ENCODE measurements around the gene ZNF587.
"Not testable (repeated sequence)": the region's sequence is repeated elsewhere in the genome, so short reads cannot be mapped to it uniquely, and the experiment has no call there.

Gene ZNF587

GRCh38 chr19:57825511-57825910 is 24.1 kb upstream of the ZNF587 start:
- no peak overlapping the region for H3K27ac ChIP-seq
- no peak overlapping the region for H3K4me2 ChIP-seq
- TF ChIP-seq Cebpa-rat (IDR thresholded peaks at IDR 0.05), result no peak
- peaks cover 87% of the 10 kb centered on the region for H4K20me1 ChIP-seq
- H3K36me3 ChIP-seq, result peaks cover 88% of the 10 kb centered on the region
- peaks cover 7% of the 10 kb centered on the region for H3K4me1 ChIP-seq
- H3K4me3 ChIP-seq, result no peak overlapping the region
- no peak overlapping the region for H3K9ac ChIP-seq
- peaks cover 12% of the 10 kb centered on the region; the same call in 1 of the 2 replicates for H3K9me3 ChIP-seq
- no peaks in the 10 kb centered on the region for H3K27me3 ChIP-seq

GRCh38 chr19:57829316-57829715 is 20.3 kb upstream of the ZNF587 start:
- no peak for TF ChIP-seq Cebpa-rat (IDR thresholded peaks at IDR 0.05)
- Histone ChIP-seq H3K27me3 (no peaks in the 10 kb centered on the region), H3K27ac (no peak overlapping the region), H4K20me1 (peaks cover 78% of the 10 kb centered on the region), H3K4me2 (no peak overlapping the region), H3K9ac (no peak overlapping the region), H3K4me3 (no peak overlapping the region), H3K4me1 (no peaks in the 10 kb centered on the region), H3K9me3 (peaks cover 12% of the 10 kb centered on the region; the same call in 1 of the 2 replicates), H3K36me3 (peaks cover 81% of the 10 kb centered on the region)

- Histone ChIP-seq H3K4me2 (no peak within 1 kb of the TSS), H3K27me3 (no peaks in the 10 kb centered on the region), H3K4me1 (no peaks in the 10 kb centered on the region), H3K36me3 (peaks cover 73% of the 10 kb centered on the region), H3K27ac (no peak within 1 kb of the TSS), H3K4me3 (no peak within 1 kb of the TSS), H3K9ac (no peak within 1 kb of the TSS), H4K20me1 (peaks cover 69% of the 10 kb centered on the region), H3K9me3 (peaks cover 12% of the 10 kb centered on the region; the same call in 1 of the 2 replicates)
- TF ChIP-seq Cebpa-rat (IDR thresholded peaks at IDR 0.05), result no peak
Observed at GRCh38 chr19:57830071-57830602, 19.5 kb upstream of the ZNF587 start, which contains the start of gene ZNF587B. Gene ZNF587B, plus strand, starts transcription at chr19:57830299. Its CDS starts 230 bp downstream, at chr19:57830529.

GRCh38 chr19:57836991-57837390 is 12.7 kb upstream of the ZNF587 start:
- H3K9ac ChIP-seq, H3K27me3 ChIP-seq, H3K4me3 ChIP-seq, H3K9me3 ChIP-seq, H3K4me1 ChIP-seq, H3K27ac ChIP-seq: not testable (repeated sequence)
- peaks cover 60% of the 10 kb centered on the region for H4K20me1 ChIP-seq
- H3K4me2 ChIP-seq, result peak overlapping the region; percentile 14; the same call in 1 of the 2 replicates
- peaks cover 59% of the 10 kb centered on the region for H3K36me3 ChIP-seq

- Histone ChIP-seq H4K20me1 (peaks cover 68% of the 10 kb centered on the region), H3K36me3 (peaks cover 67% of the 10 kb centered on the region)
- H3K27me3 ChIP-seq, H3K4me2 ChIP-seq, H3K9me3 ChIP-seq, H3K27ac ChIP-seq, H3K9ac ChIP-seq, H3K4me1 ChIP-seq, H3K4me3 ChIP-seq: not testable (repeated sequence)
Observed at GRCh38 chr19:57838622-57839191, 11.0 kb upstream of the ZNF587 start.

- Histone ChIP-seq H3K36me3 (peaks cover 93% of the 10 kb centered on the region), H3K9me3 (no peaks in the 10 kb centered on the region), H3K9ac (no peak overlapping the region), H3K27ac (no peak overlapping the region), H3K4me2 (no peak overlapping the region), H3K27me3 (no peaks in the 10 kb centered on the region), H3K4me1 (peaks cover 9% of the 10 kb centered on the region), H4K20me1 (peaks cover 91% of the 10 kb centered on the region), H3K4me3 (no peak overlapping the region)
- no peak for TF ChIP-seq Cebpa-rat (IDR thresholded peaks at IDR 0.05)
Observed at GRCh38 chr19:57841122-57841763, 8.4 kb upstream of the ZNF587 start.

GRCh38 chr19:57847164-57847563 is 2.5 kb upstream of the ZNF587 start:
- peaks cover 18% of the 10 kb centered on the region for H3K4me1 ChIP-seq
- not testable (repeated sequence) for H3K4me3 ChIP-seq, H3K27me3 ChIP-seq, H3K4me2 ChIP-seq, H3K9ac ChIP-seq, H3K9me3 ChIP-seq, H3K27ac ChIP-seq
- peaks cover 63% of the 10 kb centered on the region for H3K36me3 ChIP-seq
- peaks cover 72% of the 10 kb centered on the region for H4K20me1 ChIP-seq

- H3K4me3 ChIP-seq, result peak overlapping the region; percentile 79
- H3K27me3 ChIP-seq, H3K9me3 ChIP-seq, H3K27ac ChIP-seq, H3K9ac ChIP-seq: not testable (repeated sequence)
- peaks cover 63% of the 10 kb centered on the region for H3K36me3 ChIP-seq
- H4K20me1 ChIP-seq, result peaks cover 71% of the 10 kb centered on the region
- peaks cover 18% of the 10 kb centered on the region for H3K4me1 ChIP-seq
- H3K4me2 ChIP-seq, result peak overlapping the region; percentile 93
Observed at GRCh38 chr19:57849162-57849665, 445 bp upstream of the ZNF587 start.

- peak overlapping the region; percentile 85 for H3K27ac ChIP-seq
Observed at GRCh38 chr19:57850553-57851017, 926 bp downstream of the ZNF587 start.

GRCh38 chr19:57851812-57852603 is 2.3 kb downstream of the ZNF587 start:
- not testable (repeated sequence) for H3K27me3 ChIP-seq, H3K9me3 ChIP-seq, H3K9ac ChIP-seq, H3K27ac ChIP-seq, H3K4me3 ChIP-seq
- Histone ChIP-seq H3K36me3 (peaks cover 59% of the 10 kb centered on the region), H3K4me2 (peak overlapping the region; percentile 93; the same call in 1 of the 2 replicates), H3K4me1 (peaks cover 18% of the 10 kb centered on the region), H4K20me1 (peaks cover 63% of the 10 kb centered on the region)

More at GRCh38 chr19:57850553-57851017, 926 bp downstream of the ZNF587 start:
- Histone ChIP-seq H3K4me2 (peak overlapping the region; percentile 93), H3K9ac (peak overlapping the region; percentile 91), H3K9me3 (no peaks in the 10 kb centered on the region), H3K4me1 (peaks cover 18% of the 10 kb centered on the region), H3K4me3 (peak overlapping the region; percentile 79), H4K20me1 (peaks cover 67% of the 10 kb centered on the region), H3K36me3 (peaks cover 59% of the 10 kb centered on the region), H3K27me3 (no peaks in the 10 kb centered on the region)
- TF ChIP-seq Cebpa-rat (IDR thresholded peaks at IDR 0.05), result no peak

GRCh38 chr19:57854117-57854516 is 4.5 kb downstream of the ZNF587 start:
- not testable (repeated sequence) for H3K27me3 ChIP-seq, H3K9ac ChIP-seq, H3K4me2 ChIP-seq, H3K27ac ChIP-seq, H3K9me3 ChIP-seq, H3K4me3 ChIP-seq
- H3K36me3 ChIP-seq, result peaks cover 76% of the 10 kb centered on the region
- peaks cover 72% of the 10 kb centered on the region for H4K20me1 ChIP-seq
- peaks cover 18% of the 10 kb centered on the region for H3K4me1 ChIP-seq

GRCh38 chr19:57862351-57862750 is 12.7 kb downstream of the ZNF587 start:
- H3K4me3 ChIP-seq, H3K9me3 ChIP-seq, H3K27me3 ChIP-seq, H3K4me1 ChIP-seq, H3K27ac ChIP-seq, H3K4me2 ChIP-seq, H3K9ac ChIP-seq: not testable (repeated sequence)
- peaks cover 80% of the 10 kb centered on the region for H4K20me1 ChIP-seq
- peaks cover 92% of the 10 kb centered on the region for H3K36me3 ChIP-seq
